Epithelial cell of esophagus (primary cell): ENCODE data around the gene SMIM12.
"Not testable (repeated sequence)": the region's sequence is repeated elsewhere in the genome, so short reads cannot be mapped to it uniquely, and the experiment has no call there.

Experiments used
- DNase-seq: peaks from one replicate; pipeline ENCODE4 v3.0.0; 2010; ENCODE audit warnings: low read depth
- H3K4me3 ChIP-seq: 2 replicates; pipeline ENCODE4 v1.5.1; 2011; ENCODE audit warnings: mild to moderate bottlenecking, low read length, control low read depth
- CTCF ChIP-seq: IDR thresholded peaks from 2 replicates; pipeline ENCODE4 v1.5.1; 2011; ENCODE audit warnings: low read depth, mild to moderate bottlenecking, low read length, control low read depth, inconsistent platforms; ENCODE audit not compliant: insufficient read depth; ENCODE audit errors: missing control alignments

The SMIM12 gene

DNA sequence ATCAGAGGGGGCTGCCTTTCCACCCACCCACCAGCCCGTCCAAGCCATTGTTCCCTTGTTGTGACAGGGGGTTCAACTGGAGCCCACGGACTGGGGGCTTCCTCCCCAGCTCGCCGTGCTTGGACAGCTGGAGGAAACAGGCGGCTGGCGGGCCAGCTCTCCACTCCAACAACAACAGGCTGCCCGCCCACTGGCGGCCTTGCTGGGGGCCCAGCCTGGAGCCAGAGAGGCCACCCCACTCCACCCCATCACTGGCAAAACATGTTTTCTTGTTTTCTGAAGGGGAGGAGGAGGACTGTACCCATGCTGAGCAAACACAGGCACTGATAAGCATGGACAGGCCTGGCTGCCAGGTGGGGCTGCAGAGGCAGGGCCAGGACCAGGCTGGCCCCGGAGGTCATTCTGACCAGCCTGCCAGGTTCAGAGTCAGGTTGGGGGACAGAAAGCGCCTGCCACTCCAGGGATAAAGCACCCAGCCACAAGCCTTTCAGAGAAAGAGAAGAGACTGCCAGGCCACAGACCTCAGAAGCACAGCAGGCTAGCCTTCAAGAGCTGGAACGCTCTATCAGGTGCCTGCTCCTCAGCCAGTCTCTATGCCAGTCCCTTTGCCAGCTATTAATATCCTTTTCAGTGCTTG, 34.0 kb downstream of the SMIM12 start:
- DNase-seq = no peak
- TF ChIP-seq CTCF = no peak
- no peak overlapping the region for H3K4me3 ChIP-seq

GRCh38 chr1:34824817-34825454, 34.6 kb downstream of the SMIM12 start:
- DNase-seq = peak; percentile 9
- no peak overlapping the region for H3K4me3 ChIP-seq
- TF ChIP-seq CTCF = no peak

GRCh38 chr1:34822202-34822601, 37.3 kb downstream of the SMIM12 start:
- no peak overlapping the region for H3K4me3 ChIP-seq
- no peak for DNase-seq
- TF ChIP-seq CTCF = no peak

DNA sequence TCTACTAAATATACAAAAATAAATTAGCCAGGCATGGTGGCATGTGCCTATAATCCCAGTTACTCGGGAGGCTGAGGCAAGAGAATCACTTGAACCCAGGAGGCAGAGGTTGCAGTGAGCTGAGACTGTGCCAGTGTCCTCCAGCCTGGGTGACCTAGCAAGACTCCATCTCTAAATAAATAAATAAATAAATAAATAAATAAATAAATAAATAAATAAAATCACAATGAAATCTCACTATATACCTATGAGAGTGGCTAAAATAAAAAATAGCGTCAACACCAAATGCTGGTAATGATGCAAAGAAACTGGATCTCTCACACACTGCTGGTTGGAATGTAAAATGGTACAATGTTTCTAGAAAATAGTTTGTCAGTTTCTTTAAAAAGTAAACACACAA, 40.7 kb downstream of the SMIM12 start:
- not testable (repeated sequence) for H3K4me3 ChIP-seq, DNase-seq

GRCh38 chr1:34816778-34817177, 42.8 kb downstream of the SMIM12 start:
- DNase-seq = no peak
- no peak for TF ChIP-seq CTCF
- no peak overlapping the region for H3K4me3 ChIP-seq

- no peak for TF ChIP-seq CTCF
- no peak overlapping the region for H3K4me3 ChIP-seq
- no peak for DNase-seq
Observed at GRCh38 chr1:34816332-34816731, 43.2 kb downstream of the SMIM12 start.

GRCh38 chr1:34810781-34811180, 48.8 kb downstream of the SMIM12 start:
- DNase-seq, H3K4me3 ChIP-seq: not testable (repeated sequence)

GRCh38 chr1:34808051-34808810, 51.3 kb downstream of the SMIM12 start:
- no peak for TF ChIP-seq CTCF
- no peak for DNase-seq
- H3K4me3 ChIP-seq = no peak overlapping the region
